HepG2 (cell line): ENCODE results near the gene PKMYT1. TPM values are rescaled to one million over a fixed set of nuclear protein-coding genes. Genes with fewer than 3 reads are reported as not detected.

Experiments
- CENPT ChIP-seq: sonication (generic); formaldehyde crosslinking; IDR thresholded peaks from 2 replicates; pipeline ENCODE4 v1.8.0; 2022; ENCODE audit warnings: low read depth, mild to moderate bottlenecking, moderate library complexity, missing genetic modification reagents
- HIVEP1 ChIP-seq: sonication (generic); formaldehyde crosslinking; IDR thresholded peaks from 2 replicates; pipeline ENCODE4 v1.4.0; 2020; ENCODE audit warnings: mild to moderate bottlenecking, missing genetic modification reagents
- HMGXB4 ChIP-seq, 2 experiments: sonication (generic) in 1 of 2; formaldehyde crosslinking in 1 of 2; IDR thresholded peaks; 2 replicates each; pipeline versions ENCODE4 v1.4.0 to v1.6.1; 2018 to 2020; ENCODE audit warnings: missing genetic modification reagents in 2 of 2, borderline replicate concordance in 1 of 2, low read depth in 1 of 2, mild to moderate bottlenecking in 1 of 2, missing biosample characterization in 1 of 2
- IRF9 ChIP-seq: sonication (generic); formaldehyde crosslinking; IDR thresholded peaks from 2 replicates; pipeline ENCODE4 v1.8.0; 2022; ENCODE audit warnings: missing genetic modification reagents, mild to moderate bottlenecking, borderline replicate concordance
- KLF11 ChIP-seq: IDR thresholded peaks from 2 replicates; pipeline ENCODE4 v1.6.1; 2016; ENCODE audit warnings: missing compliant biosample characterization
- KLF12 ChIP-seq: sonication (generic); formaldehyde crosslinking; IDR thresholded peaks from 2 replicates; pipeline ENCODE4 v1.4.0; 2020; ENCODE audit warnings: missing genetic modification reagents, borderline replicate concordance
- PITX1 ChIP-seq: sonication (generic); formaldehyde crosslinking; IDR thresholded peaks from 2 replicates; pipeline ENCODE4 v1.5.1; 2020; ENCODE audit warnings: mild to moderate bottlenecking, missing genetic modification reagents
- ZNF281 ChIP-seq: sonication (generic); formaldehyde crosslinking; IDR thresholded peaks from 2 replicates; pipeline ENCODE4 v1.4.0; 2020; ENCODE audit warnings: missing genetic modification reagents, borderline replicate concordance
- ZNF33B ChIP-seq: sonication (generic); formaldehyde crosslinking; IDR thresholded peaks from 2 replicates; pipeline ENCODE4 v1.5.1; 2020; ENCODE audit warnings: mild to moderate bottlenecking, missing genetic modification reagents
- ZNF615 ChIP-seq: sonication (generic); formaldehyde crosslinking; IDR thresholded peaks from 2 replicates; pipeline ENCODE4 v1.5.0; 2020; ENCODE audit warnings: mild to moderate bottlenecking, missing genetic modification reagents, borderline replicate concordance
- ZNF780A ChIP-seq: sonication (generic); formaldehyde crosslinking; IDR thresholded peaks from 2 replicates; pipeline ENCODE4 v1.8.0; 2022; ENCODE audit warnings: mild to moderate bottlenecking, missing genetic modification reagents, moderate library complexity
- polyA plus RNA-seq, 8 experiments: library from polyadenylated mRNA; depleted of rRNA in 3 of 8; stranded (reverse) in 7 of 8; unstranded in 1 of 8; fragments of >200 nt; fragmentation: Illumina TruSeq in 4 of 8; extraction: Trizol in 4 of 8; gene quantifications; 2 replicates each; pipeline versions ENCODE4 v1.2.1 to v1.2.3, GENCODE V29; 2011 to 2016; ENCODE audit warnings: low read depth in 4 of 8, missing spikeins in 1 of 8, mixed read lengths in 1 of 8; ENCODE audit not compliant: insufficient read depth in 1 of 8
- total RNA-seq, 5 experiments: library from RNA; depleted of rRNA; stranded (reverse); fragments of >200 nt; fragmentation: Illumina TruSeq; extraction: Trizol; gene quantifications; 2 replicates each; pipeline ENCODE4 v1.2.3, GENCODE V29; 2016; ENCODE audit warnings: low read depth in 1 of 5
- TF ChIP-seq, protein P1 (sequence below): sonication (generic); formaldehyde crosslinking; IDR thresholded peaks from 2 replicates; pipeline ENCODE4 v1.4.0; 2020; ENCODE audit warnings: missing genetic modification reagents, borderline replicate concordance
- TF ChIP-seq, protein P2 (sequence below), 2 experiments: IDR thresholded peaks; 2 replicates each; pipeline ENCODE4 v1.6.1; 2011 to 2012; ENCODE audit warnings: low read length in 2 of 2, borderline replicate concordance in 1 of 2, low read depth in 1 of 2, mild to moderate bottlenecking in 1 of 2, moderate library complexity in 1 of 2
- TF ChIP-seq, protein P3 (sequence below): sonication (generic); formaldehyde crosslinking; IDR thresholded peaks from 2 replicates; pipeline ENCODE4 v1.8.1; 2022; ENCODE audit warnings: mild to moderate bottlenecking, missing genetic modification reagents

The PKMYT1 gene
- total and polyA plus RNA-seq, 2 of the 13 experiments (the other 11 are each of a cell fraction or from before 2014, with no cell fraction given), result 7.0 to 27.8 TPM

DNA sequence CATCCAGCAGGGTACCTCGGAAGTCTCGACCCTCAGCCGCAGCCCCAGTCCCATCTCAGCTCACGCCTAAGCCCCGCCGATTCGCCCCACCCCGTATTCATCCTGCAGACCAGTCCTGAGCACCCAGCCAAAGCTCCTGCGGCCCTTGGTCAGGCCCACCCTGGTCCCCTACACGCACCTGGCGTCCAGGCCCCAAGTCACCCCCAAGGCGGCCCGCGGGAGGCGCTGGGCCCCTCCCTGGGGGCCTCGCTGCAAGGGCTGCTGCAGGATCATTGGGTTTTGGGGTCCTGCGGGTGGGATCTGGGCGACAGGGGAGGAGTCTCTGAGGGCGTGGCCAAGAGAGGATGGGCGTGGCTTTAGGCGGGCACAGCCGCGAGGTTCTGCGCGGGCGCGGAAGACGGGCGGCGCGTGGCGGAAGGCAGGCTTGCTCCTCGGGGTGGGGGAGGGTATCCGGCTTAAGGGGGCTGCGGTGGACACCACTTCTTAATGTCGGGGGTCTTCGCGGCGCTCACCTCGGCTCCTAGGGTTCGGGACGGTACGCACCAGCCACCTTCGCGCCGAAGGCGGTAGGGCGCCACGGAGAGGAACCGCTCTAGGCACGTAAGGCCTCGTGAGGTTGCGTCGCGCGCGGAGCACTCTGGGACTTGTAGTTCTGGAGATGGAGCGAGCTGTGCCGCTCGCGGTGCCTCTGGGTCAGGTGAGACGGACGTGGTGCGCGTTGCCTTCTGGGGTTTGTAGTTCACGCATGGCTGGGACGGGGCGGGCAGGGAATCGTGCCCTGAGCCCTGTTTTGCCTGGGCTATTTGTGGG lies 43.6 kb upstream of the PKMYT1 start, which contains the start of the genes HCFC1R1 and THOC6 (continued):
- TF ChIP-seq, protein P1, sequence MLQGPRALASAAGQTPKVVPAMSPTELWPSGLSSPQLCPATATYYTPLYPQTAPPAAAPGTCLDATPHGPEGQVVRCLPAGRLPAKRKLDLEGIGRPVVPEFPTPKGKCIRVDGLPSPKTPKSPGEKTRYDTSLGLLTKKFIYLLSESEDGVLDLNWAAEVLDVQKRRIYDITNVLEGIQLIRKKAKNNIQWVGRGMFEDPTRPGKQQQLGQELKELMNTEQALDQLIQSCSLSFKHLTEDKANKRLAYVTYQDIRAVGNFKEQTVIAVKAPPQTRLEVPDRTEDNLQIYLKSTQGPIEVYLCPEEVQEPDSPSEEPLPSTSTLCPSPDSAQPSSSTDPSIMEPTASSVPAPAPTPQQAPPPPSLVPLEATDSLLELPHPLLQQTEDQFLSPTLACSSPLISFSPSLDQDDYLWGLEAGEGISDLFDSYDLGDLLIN (CRISPR knock-in tag), result no peak
- peak; percentile 49 to 75; a peak in 3 of 4 replicates for TF ChIP-seq HMGXB4 (CRISPR knock-in tag; IDR thresholded peaks at IDR 0.05; ENCODE audit: borderline replicate concordance in 1 of 2, low read depth in 1 of 2)
- TF ChIP-seq ZNF33B (CRISPR knock-in tag), result peak; percentile 79; the same call in 1 of the 2 replicates
- TF ChIP-seq ZNF615 (CRISPR knock-in tag), result peak; percentile 84; the same call in 1 of the 2 replicates
- peak; percentile 88 for TF ChIP-seq ZNF281 (CRISPR knock-in tag)
- TF ChIP-seq CENPT, result no peak
- TF ChIP-seq KLF11 (CRISPR knock-in tag), result no peak
- TF ChIP-seq PITX1 (CRISPR knock-in tag), result peak; percentile 68
- TF ChIP-seq HIVEP1 (CRISPR knock-in tag), result 0 out of 2 replicates have a peak, but pooled peaks have one; percentile 71
- TF ChIP-seq, protein P2, sequence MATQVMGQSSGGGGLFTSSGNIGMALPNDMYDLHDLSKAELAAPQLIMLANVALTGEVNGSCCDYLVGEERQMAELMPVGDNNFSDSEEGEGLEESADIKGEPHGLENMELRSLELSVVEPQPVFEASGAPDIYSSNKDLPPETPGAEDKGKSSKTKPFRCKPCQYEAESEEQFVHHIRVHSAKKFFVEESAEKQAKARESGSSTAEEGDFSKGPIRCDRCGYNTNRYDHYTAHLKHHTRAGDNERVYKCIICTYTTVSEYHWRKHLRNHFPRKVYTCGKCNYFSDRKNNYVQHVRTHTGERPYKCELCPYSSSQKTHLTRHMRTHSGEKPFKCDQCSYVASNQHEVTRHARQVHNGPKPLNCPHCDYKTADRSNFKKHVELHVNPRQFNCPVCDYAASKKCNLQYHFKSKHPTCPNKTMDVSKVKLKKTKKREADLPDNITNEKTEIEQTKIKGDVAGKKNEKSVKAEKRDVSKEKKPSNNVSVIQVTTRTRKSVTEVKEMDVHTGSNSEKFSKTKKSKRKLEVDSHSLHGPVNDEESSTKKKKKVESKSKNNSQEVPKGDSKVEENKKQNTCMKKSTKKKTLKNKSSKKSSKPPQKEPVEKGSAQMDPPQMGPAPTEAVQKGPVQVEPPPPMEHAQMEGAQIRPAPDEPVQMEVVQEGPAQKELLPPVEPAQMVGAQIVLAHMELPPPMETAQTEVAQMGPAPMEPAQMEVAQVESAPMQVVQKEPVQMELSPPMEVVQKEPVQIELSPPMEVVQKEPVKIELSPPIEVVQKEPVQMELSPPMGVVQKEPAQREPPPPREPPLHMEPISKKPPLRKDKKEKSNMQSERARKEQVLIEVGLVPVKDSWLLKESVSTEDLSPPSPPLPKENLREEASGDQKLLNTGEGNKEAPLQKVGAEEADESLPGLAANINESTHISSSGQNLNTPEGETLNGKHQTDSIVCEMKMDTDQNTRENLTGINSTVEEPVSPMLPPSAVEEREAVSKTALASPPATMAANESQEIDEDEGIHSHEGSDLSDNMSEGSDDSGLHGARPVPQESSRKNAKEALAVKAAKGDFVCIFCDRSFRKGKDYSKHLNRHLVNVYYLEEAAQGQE (IDR thresholded peaks at IDR 0.05; ENCODE audit: borderline replicate concordance in 1 of 2, low read depth in 1 of 2, low read length in 2 of 2), result peak in 1 of 2 experiments; percentile 25; a peak in 1 of 4 replicates
- peak; percentile 27; the same call in 1 of the 2 replicates for TF ChIP-seq KLF12 (CRISPR knock-in tag)
- TF ChIP-seq ZNF780A (CRISPR knock-in tag), result no peak; the same call in 1 of the 2 replicates
- TF ChIP-seq, protein P3, sequence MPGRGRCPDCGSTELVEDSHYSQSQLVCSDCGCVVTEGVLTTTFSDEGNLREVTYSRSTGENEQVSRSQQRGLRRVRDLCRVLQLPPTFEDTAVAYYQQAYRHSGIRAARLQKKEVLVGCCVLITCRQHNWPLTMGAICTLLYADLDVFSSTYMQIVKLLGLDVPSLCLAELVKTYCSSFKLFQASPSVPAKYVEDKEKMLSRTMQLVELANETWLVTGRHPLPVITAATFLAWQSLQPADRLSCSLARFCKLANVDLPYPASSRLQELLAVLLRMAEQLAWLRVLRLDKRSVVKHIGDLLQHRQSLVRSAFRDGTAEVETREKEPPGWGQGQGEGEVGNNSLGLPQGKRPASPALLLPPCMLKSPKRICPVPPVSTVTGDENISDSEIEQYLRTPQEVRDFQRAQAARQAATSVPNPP (CRISPR knock-in tag), result peak; percentile 64
- peak; percentile 85 for TF ChIP-seq IRF9 (CRISPR knock-in tag)
